Stimulated activated naive B cell treated with anti-CD40 and anti-IgM and Interleukin-4, amounts not matched to agents 10 μg/mL and 1 μg/mL and 100 μg/mL, for 72 hours (primary cell): ENCODE data around the gene JPH3.

Experiments
- ATAC-seq, 2 donors: fragments of 150-1000 bp; cut with Tn5 transposase; replicated peaks; 2 replicates each; pipeline ENCODE4 v1.10.0; 2021; ENCODE audit warnings: moderate library complexity in 1 of 2
- DNase-seq: peaks from one replicate; pipeline ENCODE4 v3.0.0; 2021
- H3K27ac Mint-ChIP-seq: one replicate; pipeline ENCODE4 v1.8.0; 2022; ENCODE audit warnings: mild to moderate bottlenecking, mixed read lengths
- H3K27me3 Mint-ChIP-seq, 2 donors: one replicate each; pipeline ENCODE4 v1.8.0; 2022; ENCODE audit warnings: mixed read lengths in 2 of 2
- H3K36me3 Mint-ChIP-seq, 2 donors: one replicate each; pipeline ENCODE4 v1.8.0; 2022; ENCODE audit warnings: mixed read lengths in 2 of 2, mild to moderate bottlenecking in 1 of 2
- H3K4me1 Mint-ChIP-seq, 2 donors: one replicate each; pipeline ENCODE4 v1.8.0; 2022; ENCODE audit warnings: mixed read lengths in 2 of 2, mild to moderate bottlenecking in 1 of 2
- H3K4me3 Mint-ChIP-seq, 2 donors: one replicate each; pipeline ENCODE4 v1.8.0; 2022; ENCODE audit warnings: mild to moderate bottlenecking in 2 of 2, mixed read lengths in 2 of 2, moderate library complexity in 1 of 2
- H3K9me3 Mint-ChIP-seq, 2 donors: one replicate each; pipeline ENCODE4 v1.8.0; 2022; ENCODE audit warnings: mixed read lengths in 2 of 2, mild to moderate bottlenecking in 1 of 2

The JPH3 gene

DNA sequence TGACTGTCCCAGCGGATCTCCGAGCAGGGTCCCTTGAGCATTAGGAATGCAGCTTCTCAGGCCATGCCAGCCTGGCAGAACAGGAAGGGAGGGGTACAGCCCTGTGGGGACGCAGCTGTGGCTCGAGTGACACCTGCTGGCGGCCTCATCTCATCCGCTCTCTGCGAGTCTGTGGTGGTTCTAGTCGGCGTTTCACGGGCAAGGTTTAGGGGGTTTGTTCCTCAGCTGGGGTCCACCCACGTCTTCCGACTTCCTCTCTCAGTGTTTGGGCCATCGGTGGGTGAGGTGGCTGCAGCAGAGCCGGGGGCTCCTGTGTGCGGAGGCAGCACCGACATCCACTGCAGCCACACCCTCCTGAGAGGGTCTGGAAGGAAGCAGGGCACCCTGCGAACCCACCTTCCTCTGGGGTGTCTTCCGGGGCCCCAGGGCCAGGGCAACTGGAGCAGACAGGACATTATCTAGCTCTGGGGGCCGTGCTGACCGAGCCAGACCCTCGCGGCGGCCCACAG lies 33.3 kb downstream of the JPH3 start:
- Mint-ChIP-seq H3K27me3 (peaks cover 27 to 32% of the 10 kb centered on the region in 2 donors), H3K36me3 (no peaks in the 10 kb centered on the region), H3K27ac (peak overlapping the region; percentile 61), H3K4me1 (peaks cover 12 to 21% of the 10 kb centered on the region in 2 donors), H3K9me3 (peaks cover 0 to 6% of the 10 kb centered on the region in 2 donors), H3K4me3 (peak overlapping the region; percentile 79 to 90)
- ATAC-seq (peak; percentile 86 to 88), DNase-seq (peak; percentile 72)

- Mint-ChIP-seq H3K27ac (no peak overlapping the region), H3K4me3 (peak overlapping the region; percentile 79 to 90), H3K9me3 (peaks cover 0 to 1% of the 10 kb centered on the region in 2 donors), H3K4me1 (peaks cover 12 to 21% of the 10 kb centered on the region in 2 donors), H3K27me3 (peaks cover 23 to 31% of the 10 kb centered on the region in 2 donors), H3K36me3 (no peaks in the 10 kb centered on the region)
- peak; percentile 83 to 84 for ATAC-seq
- DNase-seq = peak; percentile 75
Measured at GRCh38 chr16:87636050-87636684, 33.9 kb downstream of the JPH3 start.

GRCh38 chr16:87636741-87637140 lies 34.4 kb downstream of the JPH3 start:
- DNase-seq = no peak
- H3K9me3 Mint-ChIP-seq = no peaks in the 10 kb centered on the region
- peaks cover 12 to 21% of the 10 kb centered on the region in 2 donors for H3K4me1 Mint-ChIP-seq
- no peaks in the 10 kb centered on the region for H3K36me3 Mint-ChIP-seq
- ATAC-seq = no peak
- H3K27me3 Mint-ChIP-seq = peaks cover 23 to 31% of the 10 kb centered on the region in 2 donors
- peak overlapping the region in 1 of 2 donors; percentile 79 for H3K4me3 Mint-ChIP-seq
- no peak overlapping the region for H3K27ac Mint-ChIP-seq

- Mint-ChIP-seq H3K9me3 (no peaks in the 10 kb centered on the region), H3K4me3 (no peak overlapping the region), H3K36me3 (no peaks in the 10 kb centered on the region), H3K27me3 (peaks cover 19 to 30% of the 10 kb centered on the region in 2 donors), H3K27ac (no peak overlapping the region), H3K4me1 (peaks cover 12 to 21% of the 10 kb centered on the region in 2 donors)
- DNase-seq (no peak), ATAC-seq (no peak)
Measured at GRCh38 chr16:87637357-87637756, 35.0 kb downstream of the JPH3 start.

GRCh38 chr16:87638736-87639135 lies 36.4 kb downstream of the JPH3 start:
- Mint-ChIP-seq H3K27me3 (peaks cover 18 to 28% of the 10 kb centered on the region in 2 donors), H3K36me3 (no peaks in the 10 kb centered on the region), H3K4me3 (no peak overlapping the region), H3K4me1 (peaks cover 12 to 21% of the 10 kb centered on the region in 2 donors), H3K27ac (no peak overlapping the region), H3K9me3 (no peaks in the 10 kb centered on the region)
- ATAC-seq = no peak
- no peak for DNase-seq

GRCh38 chr16:87641721-87642120 lies 39.4 kb downstream of the JPH3 start:
- Mint-ChIP-seq H3K9me3 (no peaks in the 10 kb centered on the region), H3K4me1 (no peaks in the 10 kb centered on the region), H3K27me3 (peaks cover 18 to 33% of the 10 kb centered on the region in 2 donors), H3K4me3 (no peak overlapping the region), H3K27ac (no peak overlapping the region), H3K36me3 (no peaks in the 10 kb centered on the region)
- ATAC-seq (no peak), DNase-seq (no peak)

DNA sequence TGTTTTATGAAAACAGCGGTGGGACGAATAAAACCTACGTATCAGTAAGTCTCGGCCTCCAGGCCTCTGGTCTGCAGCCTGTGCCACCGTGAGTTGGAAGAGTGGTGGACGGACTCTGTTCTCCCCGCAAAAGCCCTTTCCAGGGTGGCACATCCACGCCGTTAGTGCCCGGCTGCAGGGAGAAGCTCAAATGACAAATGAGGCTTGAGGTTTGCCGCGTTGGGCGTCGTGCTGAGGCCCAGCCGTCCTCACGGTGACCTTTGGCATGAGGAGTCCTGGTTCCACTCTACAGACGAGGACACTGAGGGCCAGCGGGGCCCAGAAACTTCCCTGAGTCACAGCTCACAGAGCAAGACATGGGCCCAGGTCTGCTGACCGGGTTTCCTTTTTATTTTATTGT lies 40.2 kb downstream of the JPH3 start:
- Mint-ChIP-seq H3K4me3 (no peak overlapping the region), H3K4me1 (no peaks in the 10 kb centered on the region), H3K9me3 (no peaks in the 10 kb centered on the region), H3K27me3 (peaks cover 18 to 34% of the 10 kb centered on the region in 2 donors), H3K27ac (no peak overlapping the region), H3K36me3 (no peaks in the 10 kb centered on the region)
- no peak for ATAC-seq
- DNase-seq = no peak

DNA sequence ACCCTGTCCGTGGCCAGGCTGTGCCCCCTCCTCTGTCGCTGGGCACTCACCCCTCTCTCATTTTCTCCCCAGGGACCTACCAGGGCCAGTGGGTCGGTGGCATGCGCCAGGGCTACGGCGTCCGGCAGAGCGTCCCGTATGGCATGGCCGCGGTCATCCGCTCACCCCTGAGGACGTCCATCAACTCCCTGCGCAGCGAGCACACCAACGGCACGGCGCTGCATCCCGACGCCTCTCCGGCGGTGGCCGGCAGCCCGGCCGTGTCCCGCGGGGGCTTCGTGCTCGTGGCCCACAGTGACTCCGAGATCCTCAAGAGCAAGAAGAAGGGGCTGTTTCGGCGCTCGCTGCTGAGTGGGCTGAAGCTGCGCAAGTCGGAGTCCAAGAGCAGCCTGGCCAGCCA lies 41.9 kb downstream of the JPH3 start:
- no peak for ATAC-seq

GRCh38 chr16:87644596-87644995 lies 42.3 kb downstream of the JPH3 start:
- no peak overlapping the region for H3K27ac Mint-ChIP-seq
- H3K4me3 Mint-ChIP-seq = no peak overlapping the region
- H3K36me3 Mint-ChIP-seq = no peaks in the 10 kb centered on the region
- H3K9me3 Mint-ChIP-seq = no peaks in the 10 kb centered on the region
- peaks cover 22 to 41% of the 10 kb centered on the region in 2 donors for H3K27me3 Mint-ChIP-seq
- DNase-seq (no peak), ATAC-seq (no peak)
- no peaks in the 10 kb centered on the region for H3K4me1 Mint-ChIP-seq

More for the DNA sequence above, 41.9 kb downstream of the JPH3 start:
- no peaks in the 10 kb centered on the region for H3K9me3 Mint-ChIP-seq
- no peaks in the 10 kb centered on the region for H3K4me1 Mint-ChIP-seq
- H3K27me3 Mint-ChIP-seq = peaks cover 24 to 41% of the 10 kb centered on the region in 2 donors
- no peaks in the 10 kb centered on the region for H3K36me3 Mint-ChIP-seq
- H3K27ac Mint-ChIP-seq = no peak overlapping the region
- no peak for DNase-seq
- H3K4me3 Mint-ChIP-seq = no peak overlapping the region

DNA sequence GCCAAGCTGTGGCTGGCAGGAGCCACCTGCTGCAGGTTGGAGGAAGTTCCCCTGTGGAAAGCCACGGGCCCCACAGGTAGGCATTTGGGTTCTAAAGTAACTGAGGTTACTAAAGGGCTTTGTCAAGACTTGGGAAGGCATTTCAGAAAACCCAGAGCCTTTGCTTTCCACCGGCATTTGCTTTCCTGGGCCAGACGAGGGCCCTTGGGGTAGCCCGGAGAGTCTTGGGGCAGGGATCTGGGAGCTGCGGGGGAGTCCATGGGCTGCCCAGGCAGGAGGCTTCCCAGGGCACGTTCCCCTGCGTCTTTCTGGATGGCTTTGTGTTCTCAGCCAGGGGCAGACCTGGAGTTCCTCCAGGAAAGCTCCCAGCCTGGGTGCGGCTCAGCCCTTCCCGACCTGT lies 43.5 kb downstream of the JPH3 start:
- H3K36me3 Mint-ChIP-seq = no peaks in the 10 kb centered on the region
- H3K4me3 Mint-ChIP-seq = no peak overlapping the region
- ATAC-seq (no peak), DNase-seq (no peak)
- H3K4me1 Mint-ChIP-seq = no peaks in the 10 kb centered on the region
- no peak overlapping the region for H3K27ac Mint-ChIP-seq
- H3K9me3 Mint-ChIP-seq = no peaks in the 10 kb centered on the region
- H3K27me3 Mint-ChIP-seq = peaks cover 22 to 41% of the 10 kb centered on the region in 2 donors

- ATAC-seq = no peak
- peaks cover 15 to 26% of the 10 kb centered on the region in 2 donors for H3K27me3 Mint-ChIP-seq
- H3K4me1 Mint-ChIP-seq = no peaks in the 10 kb centered on the region
Measured at GRCh38 chr16:87647431-87648185, 45.3 kb downstream of the JPH3 start.

GRCh38 chr16:87648236-87648635 lies 45.9 kb downstream of the JPH3 start:
- DNase-seq = no peak
- no peak overlapping the region for H3K27ac Mint-ChIP-seq
- no peak overlapping the region for H3K4me3 Mint-ChIP-seq
- no peaks in the 10 kb centered on the region for H3K4me1 Mint-ChIP-seq
- no peak for ATAC-seq
- no peaks in the 10 kb centered on the region for H3K36me3 Mint-ChIP-seq
- no peaks in the 10 kb centered on the region for H3K9me3 Mint-ChIP-seq
- H3K27me3 Mint-ChIP-seq = peaks cover 15 to 26% of the 10 kb centered on the region in 2 donors

More at GRCh38 chr16:87647431-87648185, 45.3 kb downstream of the JPH3 start:
- DNase-seq = no peak
- H3K9me3 Mint-ChIP-seq = no peaks in the 10 kb centered on the region
- no peak overlapping the region for H3K27ac Mint-ChIP-seq
- no peaks in the 10 kb centered on the region for H3K36me3 Mint-ChIP-seq
- no peak overlapping the region for H3K4me3 Mint-ChIP-seq

DNA sequence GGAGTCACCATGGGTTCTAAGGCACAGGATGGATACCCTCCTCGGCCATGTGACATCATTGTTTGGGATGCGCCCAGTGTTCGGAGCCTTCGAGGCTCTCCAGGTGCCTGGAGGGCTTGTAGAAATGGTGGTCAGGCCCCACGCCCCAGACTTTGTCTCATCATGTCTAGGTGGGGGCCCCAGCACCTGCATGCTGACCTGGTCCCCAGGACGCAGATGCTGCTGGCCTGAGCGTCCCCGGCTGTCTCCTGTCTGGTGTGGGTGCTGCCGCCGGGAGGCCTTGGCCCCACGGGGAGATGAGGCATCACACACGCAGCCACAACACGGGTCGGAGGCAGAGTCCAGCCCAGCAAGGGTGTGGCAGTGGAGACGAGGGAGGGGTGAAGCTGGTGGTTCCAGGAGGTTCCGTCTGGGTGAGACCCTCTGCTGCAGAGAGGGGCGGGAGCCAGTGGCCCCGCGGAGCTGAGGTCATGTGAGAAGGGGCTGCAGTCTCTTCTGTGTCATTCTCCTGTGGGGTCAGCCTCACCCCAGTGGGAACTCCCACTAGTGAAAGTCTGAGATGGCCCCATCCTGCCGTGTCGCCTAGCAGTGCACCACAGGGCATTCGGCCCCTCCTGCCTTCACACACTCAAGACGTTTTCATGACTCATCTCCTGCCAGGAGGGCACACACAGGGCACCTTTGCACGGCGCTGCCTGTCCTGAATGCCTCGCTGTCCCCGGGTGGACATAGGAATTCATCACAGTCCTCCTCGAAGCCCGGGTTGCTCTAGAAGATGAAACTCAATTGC lies 46.6 kb downstream of the JPH3 start:
- Mint-ChIP-seq H3K27me3 (peaks cover 15 to 26% of the 10 kb centered on the region in 2 donors), H3K27ac (no peak overlapping the region), H3K4me3 (no peak overlapping the region), H3K4me1 (no peaks in the 10 kb centered on the region), H3K9me3 (no peaks in the 10 kb centered on the region), H3K36me3 (no peaks in the 10 kb centered on the region)
- ATAC-seq = no peak
- no peak for DNase-seq

DNA sequence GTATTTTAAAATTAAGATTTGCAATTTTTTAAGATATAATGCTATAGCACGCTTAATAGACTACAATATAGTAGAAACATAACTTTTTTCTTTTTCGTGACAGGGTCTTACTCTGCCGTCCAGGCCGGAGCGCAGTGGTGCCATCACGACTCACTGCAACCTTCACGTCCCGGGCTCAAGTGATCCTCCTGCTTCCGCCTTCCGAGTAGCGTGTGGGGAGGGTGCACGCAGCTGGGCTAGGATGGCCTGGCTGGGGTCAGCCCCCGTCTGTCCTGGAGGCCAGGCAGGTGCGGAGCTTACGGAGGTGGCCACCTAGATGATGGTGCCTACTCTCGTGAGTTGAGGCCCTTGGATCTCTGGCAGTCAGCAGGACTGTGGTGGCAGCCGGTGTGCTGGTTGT lies 50.1 kb downstream of the JPH3 start:
- Mint-ChIP-seq H3K4me1 (no peaks in the 10 kb centered on the region), H3K27me3 (peaks cover 19 to 34% of the 10 kb centered on the region in 2 donors), H3K4me3 (no peak overlapping the region), H3K36me3 (peaks cover 0 to 3% of the 10 kb centered on the region in 2 donors), H3K27ac (no peak overlapping the region), H3K9me3 (peaks cover 0 to 3% of the 10 kb centered on the region in 2 donors)
- ATAC-seq (no peak), DNase-seq (no peak)
